D341Med (cell line): Measurements from ENCODE around the gene LRFN4.

ENCODE experiments used
- DNase-seq: peaks from one replicate; pipeline ENCODE4 v3.0.0; 2012; ENCODE audit warnings: low spot score

The LRFN4 gene

GRCh38 chr11:66889960-66890359 lies 33.1 kb downstream of the LRFN4 start:
- DNase-seq: peak; percentile 67

DNA sequence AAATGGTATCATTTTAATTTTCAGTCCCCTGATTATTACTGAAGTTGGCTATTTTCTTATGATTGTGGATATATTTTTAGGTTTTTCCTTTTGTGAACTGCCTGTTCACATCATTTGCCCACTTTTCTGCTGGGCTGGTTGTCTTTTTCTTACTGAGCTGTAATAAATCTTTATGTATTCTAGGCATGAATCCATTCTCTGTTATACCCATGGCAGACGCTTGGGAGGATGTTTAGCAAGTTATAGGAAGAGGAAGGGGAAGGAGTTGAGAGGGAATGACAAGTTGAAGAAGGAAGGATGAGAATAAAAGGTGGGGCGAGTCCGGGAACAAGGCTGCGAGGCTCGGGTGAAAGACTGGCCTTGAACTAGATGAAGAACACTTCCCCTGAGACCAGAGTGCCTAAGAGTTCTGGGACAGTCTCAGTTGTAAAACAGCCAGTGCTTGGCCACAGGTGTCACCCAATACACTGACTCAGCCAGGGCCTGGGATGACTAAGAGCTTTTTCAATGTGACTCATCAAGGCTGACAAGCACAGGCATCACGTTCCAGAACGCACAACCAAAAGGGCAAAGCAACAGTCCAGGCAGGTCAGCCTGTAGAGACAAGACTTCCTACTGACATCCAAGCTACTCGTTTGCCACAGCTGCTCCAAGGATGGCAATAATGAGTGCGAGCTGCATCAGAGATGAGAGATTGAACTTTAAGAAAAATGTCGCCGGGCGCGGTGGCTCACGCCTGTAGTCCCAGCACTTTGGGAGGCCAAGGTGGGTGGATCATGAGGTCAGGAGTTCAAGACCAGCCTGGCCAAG lies 35.2 kb downstream of the LRFN4 start:
- no peak for DNase-seq

DNA sequence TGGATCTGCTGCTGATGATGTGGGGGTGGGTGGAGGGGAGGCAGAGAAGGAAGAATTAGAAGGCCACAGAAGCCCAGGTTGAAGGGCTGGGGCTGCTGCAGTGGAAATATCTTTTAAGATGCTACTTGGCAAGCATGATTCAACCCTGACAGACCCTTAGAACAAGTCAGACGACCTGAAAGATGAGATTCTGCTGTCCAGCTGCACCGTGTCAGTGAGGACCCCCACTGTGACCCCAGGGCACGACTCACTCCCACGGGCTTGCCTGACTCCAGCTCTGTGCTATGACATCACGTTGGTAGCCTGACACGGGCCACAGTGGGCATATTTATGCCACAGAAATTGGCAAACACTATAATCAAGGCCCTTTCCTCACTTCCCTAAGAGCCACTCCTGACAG lies 36.0 kb downstream of the LRFN4 start:
- DNase-seq: no peak

DNA sequence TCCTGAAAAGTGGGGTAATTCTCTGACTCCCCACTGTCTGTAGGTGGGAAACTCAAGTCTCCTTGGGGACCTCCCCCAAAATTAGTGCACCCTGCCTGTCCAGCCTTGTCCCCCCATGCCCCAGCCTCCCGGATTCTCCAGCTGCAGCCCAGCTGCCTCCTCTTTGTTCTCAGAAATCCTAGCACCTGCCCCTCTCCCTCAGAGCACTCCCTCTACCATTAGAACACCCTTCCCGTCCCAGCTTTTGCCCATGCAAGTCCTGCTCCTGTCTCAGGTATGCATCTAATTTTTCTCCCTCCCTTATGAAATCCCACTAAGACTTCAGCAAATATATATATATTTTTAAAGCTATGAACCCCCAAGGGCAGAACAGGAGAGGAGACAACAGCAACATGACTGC lies 37.3 kb downstream of the LRFN4 start:
- DNase-seq: no peak

DNA sequence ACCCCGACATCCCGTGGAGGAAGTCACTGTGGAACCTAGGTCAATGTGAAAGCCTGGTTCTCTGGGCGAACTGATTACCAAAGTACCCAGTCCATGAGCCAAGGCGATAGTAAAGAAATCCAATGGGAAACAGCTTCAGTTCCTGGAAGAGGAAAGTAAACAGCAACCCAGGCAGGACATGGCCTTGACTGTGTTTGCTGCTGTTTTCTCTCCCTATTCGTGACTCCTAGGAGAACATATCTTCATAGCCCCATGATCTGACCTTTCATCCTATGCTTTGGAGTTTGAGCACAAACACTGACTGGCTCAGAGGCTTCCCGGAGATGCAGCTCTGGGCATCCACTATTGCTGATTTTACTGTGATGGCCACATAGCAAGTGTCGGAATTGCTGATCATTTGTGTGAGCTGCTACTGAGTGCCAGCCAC lies 45.1 kb downstream of the LRFN4 start:
- DNase-seq: no peak

DNA sequence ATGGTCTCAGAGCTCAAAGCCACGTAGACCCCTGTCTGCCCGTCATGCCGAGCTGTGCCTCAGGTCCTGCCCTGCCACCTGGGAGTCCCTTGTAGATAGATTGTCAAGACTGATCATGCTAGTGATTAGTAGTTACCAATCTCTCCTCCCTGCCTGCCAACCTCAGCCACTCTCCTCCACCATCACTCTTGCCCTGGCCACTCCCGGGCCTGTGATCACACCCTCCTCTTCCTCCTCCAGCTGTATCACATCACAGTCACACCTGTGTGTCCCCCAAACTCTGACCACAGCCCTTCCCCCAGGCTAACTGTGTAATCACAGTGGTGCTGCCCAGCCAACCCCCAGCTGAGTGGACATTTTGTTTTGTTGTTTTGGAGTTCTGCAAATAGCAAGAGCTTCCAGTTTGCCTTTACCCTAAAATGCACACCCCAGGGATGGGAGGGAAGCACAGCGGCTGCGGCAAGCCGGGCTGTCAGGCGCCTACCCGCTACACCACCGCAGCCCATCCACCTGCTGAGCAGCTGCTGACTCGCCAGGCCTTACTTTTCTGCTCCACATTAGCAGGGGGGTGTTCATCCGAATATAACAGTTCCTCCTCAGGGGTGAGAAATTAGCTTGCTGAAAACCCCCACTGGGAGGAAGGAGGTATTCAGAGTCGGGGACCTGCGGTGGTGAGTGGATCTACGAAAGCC lies 45.8 kb downstream of the LRFN4 start:
- DNase-seq: no peak

GRCh38 chr11:66904055-66904454 lies 47.2 kb downstream of the LRFN4 start:
- no peak for DNase-seq

DNA sequence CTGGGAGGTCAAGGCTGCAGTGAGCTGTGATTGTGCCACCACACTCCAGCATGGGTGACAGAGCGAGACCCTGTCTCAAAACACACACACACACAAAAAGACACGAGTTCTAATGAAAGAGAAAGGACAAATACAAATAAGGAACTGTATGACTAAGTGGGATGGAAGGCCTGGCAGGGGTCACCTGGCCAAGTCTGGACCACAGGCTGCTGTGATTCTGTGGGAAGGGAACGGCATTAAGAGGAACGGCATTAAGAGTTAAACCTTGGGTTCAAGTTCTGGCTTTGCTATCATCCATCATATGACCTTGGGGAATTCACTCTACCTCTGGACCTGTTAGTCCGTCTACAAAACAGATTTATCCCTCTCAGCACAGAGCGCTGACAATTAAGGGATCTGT lies 47.7 kb downstream of the LRFN4 start:
- DNase-seq: no peak

DNA sequence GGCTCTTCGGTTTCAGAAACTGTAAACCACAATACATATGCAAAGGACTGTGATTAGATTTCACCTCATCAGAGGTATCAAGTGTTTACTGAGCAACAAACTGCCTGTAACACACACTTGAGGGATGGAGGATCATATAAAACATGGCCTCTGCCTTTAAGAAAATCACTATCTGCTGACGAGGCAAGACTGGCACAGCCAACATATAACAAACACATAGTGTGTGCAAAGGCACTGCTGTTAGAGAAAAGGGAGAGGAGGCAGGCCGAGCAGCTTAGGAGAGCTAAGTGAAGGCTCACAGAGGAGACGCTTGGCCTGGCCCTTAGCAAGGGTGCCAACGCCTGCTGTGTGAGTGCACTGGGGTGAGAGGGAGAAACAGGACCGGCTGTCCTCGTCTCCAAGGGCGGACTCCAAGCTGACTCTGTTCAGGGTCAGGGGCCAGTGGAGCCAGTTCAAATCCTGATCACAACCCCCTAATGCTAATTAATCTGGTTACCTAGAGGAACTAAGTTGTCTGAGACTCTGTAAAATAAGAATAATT lies 48.2 kb downstream of the LRFN4 start:
- DNase-seq: no peak

DNA sequence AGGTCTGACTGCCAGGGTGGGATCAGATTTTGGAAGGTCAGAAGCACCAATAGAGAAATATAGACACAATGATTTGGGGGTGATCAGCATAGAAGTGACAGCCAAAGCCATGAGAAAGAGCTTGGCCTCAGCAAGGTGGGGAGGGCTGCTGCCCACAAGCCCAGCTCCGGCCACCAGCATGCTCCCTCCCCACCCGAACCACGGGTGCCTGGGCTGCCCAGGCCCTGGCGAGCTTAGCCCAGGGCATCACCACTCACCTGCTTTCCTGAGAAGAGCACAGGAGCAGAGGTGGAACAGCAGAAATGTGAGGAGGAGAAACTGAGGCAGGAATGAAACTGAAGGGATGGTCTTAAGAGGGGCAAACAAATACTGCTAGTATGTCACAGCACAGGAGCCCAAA lies 48.8 kb downstream of the LRFN4 start:
- no peak for DNase-seq

GRCh38 chr11:66906061-66906733 lies 49.3 kb downstream of the LRFN4 start:
- DNase-seq: no peak

DNA sequence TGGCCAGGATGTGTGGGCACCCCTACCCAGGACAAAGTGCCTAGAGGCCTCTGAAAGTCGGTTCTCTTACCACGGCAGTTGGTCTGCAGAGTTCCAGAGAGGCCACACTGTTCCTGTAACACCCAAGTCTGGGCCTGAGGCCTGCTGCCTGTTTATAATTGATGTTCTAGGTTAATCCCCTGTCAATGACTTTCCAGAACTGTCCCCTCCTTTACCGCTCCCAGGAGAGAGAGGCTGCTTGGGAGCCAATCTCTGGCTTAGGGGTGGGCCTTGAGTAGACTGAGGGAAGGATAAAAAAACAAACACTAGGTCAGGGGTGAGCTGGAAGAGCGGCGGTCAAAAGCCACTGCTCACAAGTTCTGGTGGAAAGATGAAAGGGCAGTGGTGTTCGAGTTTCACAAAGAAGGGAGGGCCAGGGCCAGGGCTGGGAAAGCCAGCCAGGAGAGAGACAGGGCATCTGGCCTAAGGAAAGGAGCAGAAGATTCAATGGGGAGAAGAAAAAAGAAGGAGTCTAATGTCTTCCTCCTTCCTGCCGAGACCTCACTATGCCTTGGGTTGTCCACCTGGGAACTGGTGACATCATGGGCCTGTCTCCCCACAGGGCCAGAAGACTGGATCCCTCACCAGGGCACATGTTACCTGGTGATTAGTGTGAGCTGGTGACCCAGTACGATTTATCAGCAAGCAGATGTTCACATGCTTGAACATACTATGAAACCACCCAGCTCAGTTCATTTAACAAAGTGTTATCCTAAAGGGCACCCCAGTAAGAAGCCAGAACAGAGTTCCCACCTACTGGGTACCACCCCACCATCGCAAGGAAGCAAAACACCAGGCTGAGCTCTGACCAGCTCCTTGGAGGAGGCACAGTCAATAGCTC lies 51.1 kb downstream of the LRFN4 start:
- DNase-seq: no peak

DNA sequence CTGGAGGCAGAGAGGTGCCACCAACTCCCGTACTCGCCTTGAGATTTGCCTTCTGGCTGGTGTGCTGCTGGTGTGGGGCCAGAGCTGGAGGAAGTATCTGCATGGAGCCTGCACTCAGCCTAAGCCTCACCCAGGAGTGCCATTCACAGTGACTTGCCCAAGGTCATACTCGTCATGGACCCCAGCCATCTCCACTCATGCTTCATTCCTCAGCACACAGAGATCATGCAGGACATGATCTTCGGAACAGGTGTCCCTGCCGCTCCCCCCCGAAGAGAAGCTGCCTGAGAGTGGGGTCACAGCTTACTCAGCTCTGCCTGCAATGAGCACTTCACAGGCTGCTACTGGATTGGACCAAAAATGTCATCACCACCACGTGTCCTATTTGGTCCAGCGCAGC lies 52.3 kb downstream of the LRFN4 start:
- no peak for DNase-seq

DNA sequence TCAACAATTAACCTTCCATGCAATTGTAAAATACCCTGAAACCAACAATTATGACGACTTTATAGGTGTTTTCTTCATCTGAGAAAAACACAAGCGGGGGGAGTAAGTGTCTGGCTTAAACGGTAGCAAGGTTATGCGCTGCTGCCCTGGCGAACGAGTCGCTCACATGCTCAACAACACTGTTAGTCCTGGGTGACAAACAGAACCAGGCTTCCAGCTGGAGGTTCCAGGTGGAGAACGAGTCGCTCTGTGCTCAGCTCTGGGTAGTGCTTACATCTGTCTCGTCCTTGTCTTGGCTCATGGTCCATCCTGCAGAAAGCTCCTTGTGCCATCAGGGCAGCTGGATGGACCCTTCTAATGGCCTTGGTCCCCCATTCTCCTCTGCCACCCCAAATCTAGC lies 53.2 kb downstream of the LRFN4 start:
- DNase-seq: no peak
